Neural progenitor cell (in vitro differentiated cells): ENCODE measurements around the gene EIF6. TPM values are rescaled to one million over a fixed set of nuclear protein-coding genes. Genes with fewer than 3 reads are reported as not detected.
A peak's percentile ranks its signal among the peaks of the same experiment; 100 is the strongest.

ENCODE experiments used
- DNase-seq: peaks from one replicate; pipeline ENCODE4 v3.0.0-alpha.2; 2016; ENCODE audit warnings: low spot score
- H2AFZ ChIP-seq: fragments of 200-600 bp; sonication (generic); replicated peaks from 2 replicates; pipeline ENCODE4 v1.6.1; 2016; ENCODE audit warnings: antibody characterized with exemption
- H3F3A ChIP-seq: fragments of 200-600 bp; sonication (generic); 2 replicates; pipeline ENCODE4 v1.6.1; 2016; ENCODE audit warnings: antibody characterized with exemption, low read depth
- H3K27ac ChIP-seq: fragments of 200-600 bp; sonication (generic); 2 replicates; pipeline ENCODE4 v1.5.1; 2016; ENCODE audit warnings: mild to moderate bottlenecking
- H3K27me3 ChIP-seq: fragments of 200-600 bp; sonication (generic); 2 replicates; pipeline ENCODE4 v1.6.1; 2016; ENCODE audit warnings: mild to moderate bottlenecking, moderate library complexity
- H3K36me3 ChIP-seq: fragments of 200-600 bp; sonication (generic); 2 replicates; pipeline ENCODE4 v1.5.1; 2016
- H3K4me1 ChIP-seq: fragments of 200-600 bp; sonication (generic); 2 replicates; pipeline ENCODE4 v1.6.1; 2016; ENCODE audit warnings: mixed run types
- H3K4me2 ChIP-seq: fragments of 200-600 bp; sonication (generic); 2 replicates; pipeline ENCODE4 v1.6.1; 2016
- H3K4me3 ChIP-seq: fragments of 200-600 bp; sonication (generic); 2 replicates; pipeline ENCODE4 v1.5.1; 2016
- H3K79me2 ChIP-seq: fragments of 200-600 bp; sonication (generic); 2 replicates; pipeline ENCODE4 v1.6.1; 2016; ENCODE audit warnings: low read depth
- H3K9ac ChIP-seq: fragments of 200-600 bp; sonication (generic); 2 replicates; pipeline ENCODE4 v1.6.1; 2016
- H3K9me3 ChIP-seq: fragments of 200-600 bp; sonication (generic); 2 replicates; pipeline ENCODE4 v1.5.1; 2016; ENCODE audit warnings: low read depth
- H4K20me1 ChIP-seq: fragments of 200-600 bp; sonication (generic); 2 replicates; pipeline ENCODE4 v1.6.1; 2016; ENCODE audit warnings: low read depth
- H3K27ac Mint-ChIP-seq: 3 replicates; pipeline ENCODE4 v1.8.0; 2021; ENCODE audit warnings: mixed read lengths
- H3K27me3 Mint-ChIP-seq: 2 replicates; pipeline ENCODE4 v1.8.0; 2022; ENCODE audit warnings: low read depth, mild to moderate bottlenecking, inconsistent platforms, moderate library complexity, mixed read lengths; ENCODE audit not compliant: insufficient read depth
- H3K36me3 Mint-ChIP-seq: 3 replicates; pipeline ENCODE4 v1.8.0; 2021; ENCODE audit warnings: mixed read lengths
- H3K4me1 Mint-ChIP-seq: 3 replicates; pipeline ENCODE4 v1.8.0; 2021; ENCODE audit warnings: mixed read lengths
- H3K4me3 Mint-ChIP-seq: 3 replicates; pipeline ENCODE4 v1.8.0; 2021; ENCODE audit warnings: mild to moderate bottlenecking, moderate library complexity, mixed read lengths
- H3K9me3 Mint-ChIP-seq: 3 replicates; pipeline ENCODE4 v1.8.0; 2020; ENCODE audit warnings: mixed read lengths
- CTCF ChIP-seq: fragments of 200-600 bp; sonication (generic); IDR thresholded peaks from 2 replicates; pipeline ENCODE4 v1.5.1; 2017; ENCODE audit warnings: antibody characterized with exemption, mild to moderate bottlenecking
- EZH2 ChIP-seq: fragments of 200-600 bp; sonication (generic); IDR thresholded peaks from 2 replicates; pipeline ENCODE4 v1.6.1; 2017; ENCODE audit warnings: antibody characterized with exemption, mild to moderate bottlenecking, moderate library complexity
- EZH2phosphoT487 ChIP-seq: fragments of 200-600 bp; sonication (generic); IDR thresholded peaks from 2 replicates; pipeline ENCODE4 v1.6.1; 2017; ENCODE audit warnings: antibody characterized with exemption
- total RNA-seq: library from RNA; depleted of rRNA; stranded (reverse); fragments of >200 nt; gene quantifications from 2 replicates; pipeline ENCODE4 v1.2.3, GENCODE V29; 2015; ENCODE audit warnings: low replicate concordance

The EIF6 gene
- total RNA-seq: 47.5 and 71.4 TPM in 2 replicates

GRCh38 chr20:35284267-35284991, at the start of gene EIF6:
TSS of gene EIF6 (minus strand) at chr20:35284772. CDS start at chr20:35284487, 285 bp downstream.
- Histone ChIP-seq H3F3A (peaks cover 7% of the 10 kb centered on the region), H2AFZ (peak within 1 kb of the TSS; percentile 98), H3K27ac (peak within 1 kb of the TSS; percentile 71), H3K9me3 (no peaks in the 10 kb centered on the region), H3K27me3 (no peaks in the 10 kb centered on the region), H3K36me3 (no peaks in the 10 kb centered on the region), H4K20me1 (peaks cover 12% of the 10 kb centered on the region), H3K4me1 (peaks cover 6% of the 10 kb centered on the region), H3K79me2 (peaks cover 32% of the 10 kb centered on the region), H3K4me3 (peak within 1 kb of the TSS; percentile 83), H3K4me2 (peak within 1 kb of the TSS; percentile 98), H3K9ac (peak within 1 kb of the TSS; percentile 68)
- peak; percentile 94 for DNase-seq
- Mint-ChIP-seq H3K27me3 (peaks cover 3% of the 10 kb centered on the region), H3K4me1 (peaks cover 24% of the 10 kb centered on the region), H3K4me3 (peak within 1 kb of the TSS; percentile 89), H3K27ac (peak within 1 kb of the TSS; percentile 68), H3K9me3 (no peaks in the 10 kb centered on the region), H3K36me3 (peaks cover 14% of the 10 kb centered on the region)
- TF ChIP-seq CTCF (no peak), EZH2 (no peak), EZH2phosphoT487 (no peak)

GRCh38 chr20:35333606-35334005, 49.0 kb upstream of the EIF6 start:
- no peak overlapping the region for H2AFZ ChIP-seq
- no peaks in the 10 kb centered on the region for H3K79me2 ChIP-seq
- Mint-ChIP-seq H3K36me3 (no peaks in the 10 kb centered on the region), H3K4me1 (peaks cover 4% of the 10 kb centered on the region), H3K9me3 (no peaks in the 10 kb centered on the region), H3K4me3 (no peak overlapping the region), H3K27ac (no peak overlapping the region), H3K27me3 (peaks cover 2% of the 10 kb centered on the region)
- H3K27me3 ChIP-seq: no peaks in the 10 kb centered on the region
- TF ChIP-seq EZH2phosphoT487 (no peak), CTCF (no peak), EZH2 (no peak)
- H3K4me3 ChIP-seq: no peak overlapping the region
- H3K9ac ChIP-seq: no peak overlapping the region
- no peaks in the 10 kb centered on the region for H3K9me3 ChIP-seq
- no peaks in the 10 kb centered on the region for H3K4me1 ChIP-seq
- no peak for DNase-seq
- H3K36me3 ChIP-seq: no peaks in the 10 kb centered on the region
- no peaks in the 10 kb centered on the region for H4K20me1 ChIP-seq
- H3K4me2 ChIP-seq: no peak overlapping the region
- no peak overlapping the region for H3K27ac ChIP-seq
- no peaks in the 10 kb centered on the region for H3F3A ChIP-seq

- Histone ChIP-seq H2AFZ (no peak overlapping the region), H3K36me3 (no peaks in the 10 kb centered on the region), H3K79me2 (no peaks in the 10 kb centered on the region), H3K9me3 (no peaks in the 10 kb centered on the region), H3K9ac (no peak overlapping the region), H3K4me3 (no peak overlapping the region), H3K27ac (no peak overlapping the region), H3K4me2 (no peak overlapping the region), H3K27me3 (no peaks in the 10 kb centered on the region), H4K20me1 (no peaks in the 10 kb centered on the region), H3F3A (no peaks in the 10 kb centered on the region), H3K4me1 (no peaks in the 10 kb centered on the region)
- Mint-ChIP-seq H3K27me3 (peaks cover under 1% of the 10 kb centered on the region), H3K4me3 (no peak overlapping the region), H3K36me3 (no peaks in the 10 kb centered on the region), H3K27ac (no peak overlapping the region), H3K9me3 (no peaks in the 10 kb centered on the region), H3K4me1 (peaks cover 1% of the 10 kb centered on the region)
- no peak for TF ChIP-seq EZH2
- no peak for TF ChIP-seq CTCF
- TF ChIP-seq EZH2phosphoT487: no peak
- no peak for DNase-seq
Observed at GRCh38 chr20:35332540-35333200, 48.1 kb upstream of the EIF6 start.
